Caco-2 (cell line): ENCODE data around the gene LRMDA. TPM values are rescaled to one million over a fixed set of nuclear protein-coding genes. Genes with fewer than 3 reads are reported as not detected.

ENCODE experiments used
- BruUV-seq: library from RNA; stranded (reverse); fragments of 400-500 nt; replicated peaks from 2 replicates; lab custom pipeline; 2021; lab: Mats Ljungman, UMichigan
- CTCF ChIA-PET: fragments of 300-600 bp; sonication (Branson Sonifier 250); formaldehyde crosslinking; loops from one replicate; lab custom pipeline; 2022; ENCODE audit warnings: antibody characterized with exemption; lab: Charles Lee
- POLR2A ChIA-PET: fragments of 300-600 bp; sonication (Branson Sonifier 250); formaldehyde crosslinking; loops from one replicate; lab custom pipeline; 2022; ENCODE audit warnings: antibody characterized with exemption; lab: Charles Lee
- DNase-seq, 2 experiments: peaks; one replicate each; pipeline versions ENCODE4 v3.0.0 to v3.0.0-alpha.2; 2020 to 2022
- H3K27me3 ChIP-seq: replicated peaks from 2 replicates; pipeline ENCODE4 v1.6.0; 2011; ENCODE audit warnings: low read length; ENCODE audit not compliant: control insufficient read depth, insufficient read depth
- H3K36me3 ChIP-seq: 2 replicates; pipeline ENCODE4 v1.5.1; 2011; ENCODE audit warnings: low read length; ENCODE audit not compliant: control insufficient read depth, insufficient read depth
- H3K4me1 ChIP-seq: fragments of 250-450 bp; sonication (Bioruptor Pico); 2 replicates; pipeline ENCODE4 v1.5.1; 2020; ENCODE audit warnings: mild to moderate bottlenecking
- H3K4me3 ChIP-seq: 2 replicates; pipeline ENCODE4 v1.5.1; 2011; ENCODE audit warnings: low read depth, mild to moderate bottlenecking, control low read depth, low read length
- H3K9me3 ChIP-seq: fragments of 250-450 bp; sonication (Bioruptor Pico); 2 replicates; pipeline ENCODE4 v1.5.1; 2020; ENCODE audit warnings: mild to moderate bottlenecking, moderate library complexity
- H3K27ac Mint-ChIP-seq: one replicate; pipeline ENCODE4 v1.8.0; 2022; ENCODE audit warnings: mixed read lengths; ENCODE audit not compliant: unreplicated experiment
- H3K27me3 Mint-ChIP-seq: one replicate; pipeline ENCODE4 v1.8.0; 2022; ENCODE audit warnings: mixed read lengths; ENCODE audit not compliant: insufficient read depth, unreplicated experiment
- H3K36me3 Mint-ChIP-seq: one replicate; pipeline ENCODE4 v1.8.0; 2022; ENCODE audit warnings: mild to moderate bottlenecking, mixed read lengths; ENCODE audit not compliant: insufficient read depth, unreplicated experiment
- H3K4me1 Mint-ChIP-seq: one replicate; pipeline ENCODE4 v1.8.0; 2022; ENCODE audit warnings: low read depth, mixed read lengths; ENCODE audit not compliant: unreplicated experiment
- H3K4me3 Mint-ChIP-seq: one replicate; pipeline ENCODE4 v1.8.0; 2022; ENCODE audit warnings: mild to moderate bottlenecking, moderate library complexity, mixed read lengths; ENCODE audit not compliant: unreplicated experiment
- H3K9me3 Mint-ChIP-seq: one replicate; pipeline ENCODE4 v1.8.0; 2022; ENCODE audit warnings: mixed read lengths; ENCODE audit not compliant: unreplicated experiment
- intact Hi-C: fragments of 100-400 bp; cut with micrococcal nuclease; formaldehyde crosslinking; loops from one replicate; pipeline ENCODE4 v1.10.0; 2022; ENCODE audit not compliant: unreplicated experiment
- total RNA-seq: library from RNA; stranded (reverse); gene quantifications from 2 replicates; pipeline ENCODE4 v1.2.3, GENCODE V29; 2022
- TF ChIP-seq, protein P1 (sequence below), 2 experiments: fragments of 200-600 bp in 1 of 2; IDR thresholded peaks; 1 replicate in 1 of 2; 2 replicates in 1 of 2; pipeline versions ENCODE4 v1.5.1 to v1.8.0; 2011 to 2022; ENCODE audit warnings: antibody characterized with exemption in 1 of 2, control low read depth in 1 of 2, inconsistent platforms in 1 of 2, low read depth in 1 of 2, low read length in 1 of 2, mild to moderate bottlenecking in 1 of 2, moderate library complexity in 1 of 2; ENCODE audit not compliant: insufficient read depth in 1 of 2, severe bottlenecking in 1 of 2, unreplicated experiment in 1 of 2

Gene LRMDA
- total RNA-seq, 1 experiment from 2014 or later, result 18.5 TPM

DNA sequence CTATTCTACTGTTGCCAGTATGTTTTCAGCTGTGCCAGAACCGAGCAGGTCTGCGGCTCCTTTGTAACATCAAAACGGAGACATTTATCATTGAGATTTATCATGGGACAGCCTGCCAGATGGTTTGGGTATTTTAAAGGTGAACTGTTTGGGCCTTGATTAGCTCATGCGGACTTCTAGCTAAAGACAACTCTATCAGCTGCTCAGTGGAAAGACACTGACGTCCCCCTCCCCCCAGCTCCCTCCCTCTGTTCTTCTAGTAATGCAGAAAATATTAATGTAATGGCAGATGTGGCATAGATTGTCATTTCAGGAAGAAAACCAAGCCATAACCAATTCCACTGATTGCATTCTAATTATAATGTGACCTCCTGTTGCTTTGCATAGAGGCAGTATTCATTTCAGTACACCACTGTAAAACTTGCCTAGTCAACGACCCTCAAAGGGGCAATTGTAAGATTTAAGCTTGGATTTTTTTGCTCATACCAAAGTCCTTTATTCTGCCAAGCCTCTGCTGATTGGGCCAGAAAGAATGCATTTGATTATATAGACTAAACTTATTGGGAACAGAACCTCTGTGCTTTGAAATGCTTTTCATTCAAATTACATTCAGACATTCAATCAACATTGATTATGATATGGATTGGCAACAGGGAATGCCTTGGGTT, 966.8 kb downstream of the LRMDA start:
- Mint-ChIP-seq H3K27ac (no peak overlapping the region), H3K9me3 (no peaks in the 10 kb centered on the region), H3K27me3 (no peaks in the 10 kb centered on the region), H3K36me3 (no peaks in the 10 kb centered on the region), H3K4me3 (no peak overlapping the region), H3K4me1 (no peaks in the 10 kb centered on the region)
- CTCF ChIA-PET, result no interaction called here
- DNase-seq, result no peak
- H3K27me3 ChIP-seq, result no peaks in the 10 kb centered on the region
- BruUV-seq, result no TSS peak
- H3K4me3 ChIP-seq, result no peak overlapping the region
- H3K4me1 ChIP-seq, result no peaks in the 10 kb centered on the region
- TF ChIP-seq, protein P1, sequence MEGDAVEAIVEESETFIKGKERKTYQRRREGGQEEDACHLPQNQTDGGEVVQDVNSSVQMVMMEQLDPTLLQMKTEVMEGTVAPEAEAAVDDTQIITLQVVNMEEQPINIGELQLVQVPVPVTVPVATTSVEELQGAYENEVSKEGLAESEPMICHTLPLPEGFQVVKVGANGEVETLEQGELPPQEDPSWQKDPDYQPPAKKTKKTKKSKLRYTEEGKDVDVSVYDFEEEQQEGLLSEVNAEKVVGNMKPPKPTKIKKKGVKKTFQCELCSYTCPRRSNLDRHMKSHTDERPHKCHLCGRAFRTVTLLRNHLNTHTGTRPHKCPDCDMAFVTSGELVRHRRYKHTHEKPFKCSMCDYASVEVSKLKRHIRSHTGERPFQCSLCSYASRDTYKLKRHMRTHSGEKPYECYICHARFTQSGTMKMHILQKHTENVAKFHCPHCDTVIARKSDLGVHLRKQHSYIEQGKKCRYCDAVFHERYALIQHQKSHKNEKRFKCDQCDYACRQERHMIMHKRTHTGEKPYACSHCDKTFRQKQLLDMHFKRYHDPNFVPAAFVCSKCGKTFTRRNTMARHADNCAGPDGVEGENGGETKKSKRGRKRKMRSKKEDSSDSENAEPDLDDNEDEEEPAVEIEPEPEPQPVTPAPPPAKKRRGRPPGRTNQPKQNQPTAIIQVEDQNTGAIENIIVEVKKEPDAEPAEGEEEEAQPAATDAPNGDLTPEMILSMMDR (IDR thresholded peaks at IDR 0.05; ENCODE audit: insufficient read depth in 1 of 2, low read depth in 1 of 2, low read length in 1 of 2, severe bottlenecking in 1 of 2, unreplicated experiment in 1 of 2), result no peak
- H3K36me3 ChIP-seq, result no peaks in the 10 kb centered on the region
- intact Hi-C loops, result no loop called here
- POLR2A ChIA-PET, result no interaction called here
- no peaks in the 10 kb centered on the region for H3K9me3 ChIP-seq

DNA sequence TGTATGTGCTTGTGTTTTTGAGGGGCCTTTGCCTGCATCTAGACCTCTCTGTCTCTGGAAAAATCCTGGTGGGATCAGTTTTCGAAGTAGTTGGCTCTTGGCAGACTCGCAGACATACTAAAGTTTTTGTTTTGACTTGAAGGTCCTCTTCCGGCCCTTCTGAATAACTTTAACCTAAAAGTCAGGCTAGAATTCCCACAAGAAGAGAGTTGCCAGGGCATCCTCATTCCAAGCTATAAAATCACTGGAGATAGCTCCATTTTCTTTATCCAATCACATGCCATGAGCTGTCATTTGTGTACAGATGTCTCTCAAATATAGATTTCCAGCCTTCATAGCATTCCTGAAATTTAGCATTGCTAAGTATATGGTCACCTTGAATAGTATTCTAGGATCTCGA, 967.8 kb downstream of the LRMDA start:
- BruUV-seq, result no TSS peak
- no peaks in the 10 kb centered on the region for H3K36me3 Mint-ChIP-seq
- CTCF ChIA-PET, result no interaction called here

GRCh38 chr10:76401006-76401405, 969.6 kb downstream of the LRMDA start:
- DNase-seq, result no peak
- no TSS peak for BruUV-seq
- Histone ChIP-seq H3K4me1 (no peaks in the 10 kb centered on the region), H3K4me3 (no peak overlapping the region), H3K27me3 (no peaks in the 10 kb centered on the region), H3K36me3 (no peaks in the 10 kb centered on the region), H3K9me3 (no peaks in the 10 kb centered on the region)
- POLR2A ChIA-PET, result no interaction called here
- peaks cover 10% of the 10 kb centered on the region for H3K9me3 Mint-ChIP-seq
- CTCF ChIA-PET, result no interaction called here
- no peak overlapping the region for H3K27ac Mint-ChIP-seq
- H3K36me3 Mint-ChIP-seq, result no peaks in the 10 kb centered on the region
- intact Hi-C loops, result no loop called here
- no peaks in the 10 kb centered on the region for H3K4me1 Mint-ChIP-seq
- H3K27me3 Mint-ChIP-seq, result no peaks in the 10 kb centered on the region
- TF ChIP-seq, protein P1 (IDR thresholded peaks at IDR 0.05; ENCODE audit: insufficient read depth in 1 of 2, low read depth in 1 of 2, low read length in 1 of 2, severe bottlenecking in 1 of 2, unreplicated experiment in 1 of 2), result no peak
- H3K4me3 Mint-ChIP-seq, result no peak overlapping the region

More for the DNA sequence above, 967.8 kb downstream of the LRMDA start:
- POLR2A ChIA-PET, result no interaction called here
- Histone ChIP-seq H3K9me3 (no peaks in the 10 kb centered on the region), H3K4me3 (no peak overlapping the region), H3K27me3 (no peaks in the 10 kb centered on the region), H3K4me1 (no peaks in the 10 kb centered on the region), H3K36me3 (no peaks in the 10 kb centered on the region)
- Mint-ChIP-seq H3K9me3 (peaks cover 3% of the 10 kb centered on the region), H3K4me1 (no peaks in the 10 kb centered on the region), H3K4me3 (no peak overlapping the region), H3K27me3 (no peaks in the 10 kb centered on the region), H3K27ac (no peak overlapping the region)
- intact Hi-C loops, result no loop called here
- TF ChIP-seq, protein P1 (IDR thresholded peaks at IDR 0.05; ENCODE audit: insufficient read depth in 1 of 2, low read depth in 1 of 2, low read length in 1 of 2, severe bottlenecking in 1 of 2, unreplicated experiment in 1 of 2), result no peak
- DNase-seq, result no peak
